IPS-18a (cell line): ENCODE measurements around the gene SH3RF2.
"Not testable (repeated sequence)": the region's sequence is repeated elsewhere in the genome, so short reads cannot be mapped to it uniquely, and the experiment has no call there.

ENCODE experiments used
- H3K27ac ChIP-seq: one replicate; pipeline ENCODE4 v1.5.1; 2013; ENCODE audit warnings: low read length
- H3K27me3 ChIP-seq: one replicate; pipeline ENCODE4 v1.6.1; 2013; ENCODE audit warnings: mild to moderate bottlenecking, low read length; ENCODE audit not compliant: control insufficient read depth, insufficient read depth
- H3K36me3 ChIP-seq: one replicate; pipeline ENCODE4 v1.6.1; 2013; ENCODE audit warnings: low read depth, low read length; ENCODE audit not compliant: control insufficient read depth
- H3K4me1 ChIP-seq: one replicate; pipeline ENCODE4 v1.6.1; 2013; ENCODE audit warnings: low read depth, low read length; ENCODE audit not compliant: control insufficient read depth
- H3K4me3 ChIP-seq: one replicate; pipeline ENCODE4 v1.5.1; 2013; ENCODE audit warnings: low read length
- H3K9ac ChIP-seq: one replicate; pipeline ENCODE4 v1.6.1; 2013; ENCODE audit warnings: mild to moderate bottlenecking, low read length, moderate library complexity
- H3K9me3 ChIP-seq: one replicate; pipeline ENCODE4 v1.6.1; 2013; ENCODE audit warnings: low read depth, low read length; ENCODE audit not compliant: control insufficient read depth

SH3RF2 gene

GRCh38 chr5:146101646-146102045, 165.3 kb downstream of the SH3RF2 start:
- H3K9me3 ChIP-seq, result no peaks in the 10 kb centered on the region
- H3K27ac ChIP-seq, result no peak overlapping the region
- H3K4me3 ChIP-seq, result no peak overlapping the region
- no peaks in the 10 kb centered on the region for H3K36me3 ChIP-seq
- peaks cover 8% of the 10 kb centered on the region for H3K4me1 ChIP-seq
- H3K9ac ChIP-seq, result no peak overlapping the region
- H3K27me3 ChIP-seq, result no peaks in the 10 kb centered on the region

GRCh38 chr5:146103594-146103993, 167.2 kb downstream of the SH3RF2 start:
- Histone ChIP-seq H3K27ac (no peak overlapping the region), H3K4me3 (no peak overlapping the region), H3K36me3 (no peaks in the 10 kb centered on the region), H3K9me3 (no peaks in the 10 kb centered on the region), H3K4me1 (peaks cover 8% of the 10 kb centered on the region), H3K9ac (no peak overlapping the region), H3K27me3 (no peaks in the 10 kb centered on the region)

- H3K9ac ChIP-seq, result no peak within 1 kb of the TSS
- H3K4me3 ChIP-seq, result no peak within 1 kb of the TSS
- H3K9me3 ChIP-seq, result no peaks in the 10 kb centered on the region
- H3K36me3 ChIP-seq, result no peaks in the 10 kb centered on the region
- peaks cover 8% of the 10 kb centered on the region for H3K4me1 ChIP-seq
- no peaks in the 10 kb centered on the region for H3K27me3 ChIP-seq
- no peak within 1 kb of the TSS for H3K27ac ChIP-seq
Observed at GRCh38 chr5:146105477-146105876, 169.1 kb downstream of the SH3RF2 start, which contains the start of gene PLAC8L1. TSS of gene PLAC8L1 (minus strand) at chr5:146105577. CDS start at chr5:146104311, 1,266 bp downstream.

- Histone ChIP-seq H3K9ac (no peak overlapping the region), H3K4me1 (no peaks in the 10 kb centered on the region), H3K36me3 (peaks cover 11% of the 10 kb centered on the region), H3K27ac (no peak overlapping the region), H3K9me3 (no peaks in the 10 kb centered on the region), H3K4me3 (no peak overlapping the region), H3K27me3 (no peaks in the 10 kb centered on the region)
Observed at GRCh38 chr5:146107901-146108300, 171.5 kb downstream of the SH3RF2 start.

- not testable (repeated sequence) for H3K9ac ChIP-seq, H3K4me1 ChIP-seq, H3K27ac ChIP-seq, H3K9me3 ChIP-seq, H3K4me3 ChIP-seq, H3K27me3 ChIP-seq
- peaks cover 21% of the 10 kb centered on the region for H3K36me3 ChIP-seq
Observed at GRCh38 chr5:146108870-146109269, 172.5 kb downstream of the SH3RF2 start.

GRCh38 chr5:146109379-146109778, 173.0 kb downstream of the SH3RF2 start:
- no peaks in the 10 kb centered on the region for H3K4me1 ChIP-seq
- no peak overlapping the region for H3K27ac ChIP-seq
- H3K36me3 ChIP-seq, result peaks cover 26% of the 10 kb centered on the region
- H3K9me3 ChIP-seq, result no peaks in the 10 kb centered on the region
- H3K27me3 ChIP-seq, result no peaks in the 10 kb centered on the region
- H3K4me3 ChIP-seq, result no peak overlapping the region
- H3K9ac ChIP-seq, result no peak overlapping the region

- H3K27ac ChIP-seq, result no peak overlapping the region
Observed at GRCh38 chr5:146111409-146111808, 175.0 kb downstream of the SH3RF2 start.

GRCh38 chr5:146112476-146112875, 176.1 kb downstream of the SH3RF2 start:
- H3K36me3 ChIP-seq, result peaks cover 45% of the 10 kb centered on the region

More at GRCh38 chr5:146111409-146111808, 175.0 kb downstream of the SH3RF2 start:
- Histone ChIP-seq H3K9ac (no peak overlapping the region), H3K36me3 (peaks cover 35% of the 10 kb centered on the region), H3K9me3 (no peaks in the 10 kb centered on the region), H3K27me3 (no peaks in the 10 kb centered on the region), H3K4me1 (no peaks in the 10 kb centered on the region), H3K4me3 (no peak overlapping the region)

More at GRCh38 chr5:146112476-146112875, 176.1 kb downstream of the SH3RF2 start:
- H3K4me1 ChIP-seq, result no peaks in the 10 kb centered on the region
- H3K27ac ChIP-seq, result no peak overlapping the region
- no peaks in the 10 kb centered on the region for H3K27me3 ChIP-seq
- no peaks in the 10 kb centered on the region for H3K9me3 ChIP-seq
- no peak overlapping the region for H3K9ac ChIP-seq
- H3K4me3 ChIP-seq, result no peak overlapping the region
